ENCODE results near the gene GOLGA2. TPM values are rescaled to one million over a fixed set of nuclear protein-coding genes. Genes with fewer than 3 reads are reported as not detected.

The GOLGA2 gene
- total and polyA plus RNA-seq, 5 donors from 2014 or later = 3.7 to 55.8 (median 4.1) TPM

DNA sequence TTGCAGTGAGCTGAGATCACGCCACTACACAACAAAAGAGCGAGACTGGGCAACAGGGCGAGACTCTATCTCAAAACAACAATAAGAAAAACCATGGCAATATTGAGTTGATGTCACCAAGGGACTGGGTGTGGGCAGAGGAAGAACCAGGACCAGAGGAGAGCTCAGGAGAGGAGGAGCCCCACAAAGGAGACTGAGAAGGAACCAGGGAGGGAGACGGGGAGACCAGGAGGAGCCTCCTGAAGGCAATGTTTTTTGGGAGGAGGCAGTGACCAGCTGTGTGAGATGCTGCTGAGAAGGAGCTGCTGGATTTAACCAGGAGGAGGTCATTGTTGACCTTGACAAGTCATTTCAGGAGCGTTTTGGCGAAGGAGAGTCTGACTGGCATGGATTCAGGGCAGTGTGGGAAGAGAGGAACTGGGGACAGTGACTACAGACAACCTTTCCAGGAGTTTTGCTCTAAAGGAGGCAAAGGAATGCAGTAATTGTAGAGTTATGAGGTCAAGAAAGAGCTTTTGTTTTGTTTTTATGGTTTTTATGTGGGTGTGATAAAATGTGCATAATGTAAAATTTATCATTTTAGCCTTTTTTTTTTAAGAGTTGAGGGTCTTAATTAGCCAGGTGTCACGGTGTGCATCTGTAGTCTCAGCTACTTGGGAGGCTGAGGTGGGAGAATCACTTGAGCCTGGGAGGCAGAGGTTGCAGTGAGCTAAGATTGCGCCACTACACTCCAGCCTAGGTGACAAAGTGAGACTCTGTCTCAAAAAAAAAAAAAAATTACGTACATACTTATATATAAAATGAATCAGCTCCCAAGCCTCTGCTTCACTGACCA, 28.5 kb upstream of the GOLGA2 start:
- H3K4me3 Mint-ChIP-seq = no peak overlapping the region
- H3K27me3 Mint-ChIP-seq = no peaks in the 10 kb centered on the region
- no peak overlapping the region for H3K27ac ChIP-seq (ENCODE audit: insufficient read depth, low read length, poor library complexity, severe bottlenecking)
- no peak for DNase-seq
- H3K4me3 ChIP-seq (ENCODE audit: low read depth, low read length) = no peak overlapping the region
- peaks cover 7% of the 10 kb centered on the region for H3K36me3 Mint-ChIP-seq
- H3K27ac Mint-ChIP-seq = peak overlapping the region; percentile 17 to 40 (median 38)
- no peak for ATAC-seq (ENCODE audit: low read depth in 2 of 2)
- H3K4me1 ChIP-seq (ENCODE audit: control insufficient read depth, insufficient read depth, low read length, poor library complexity, severe bottlenecking) = no peaks in the 10 kb centered on the region
- no peaks in the 10 kb centered on the region for H3K9me3 ChIP-seq (ENCODE audit: control insufficient read depth in 2 of 2, low read length in 2 of 2)
- peaks cover 0 to 2% (median 0%) of the 10 kb centered on the region in 7 donors for H3K9me3 Mint-ChIP-seq
- no peaks in the 10 kb centered on the region for H3K27me3 ChIP-seq (ENCODE audit: control insufficient read depth, insufficient read depth, low read length)
- peaks cover 0 to 4% (median 0%) of the 10 kb centered on the region in 4 donors for H3K4me1 Mint-ChIP-seq
- peaks cover 7% of the 10 kb centered on the region for H3K36me3 ChIP-seq (ENCODE audit: control insufficient read depth, insufficient read depth, low read length)

DNA sequence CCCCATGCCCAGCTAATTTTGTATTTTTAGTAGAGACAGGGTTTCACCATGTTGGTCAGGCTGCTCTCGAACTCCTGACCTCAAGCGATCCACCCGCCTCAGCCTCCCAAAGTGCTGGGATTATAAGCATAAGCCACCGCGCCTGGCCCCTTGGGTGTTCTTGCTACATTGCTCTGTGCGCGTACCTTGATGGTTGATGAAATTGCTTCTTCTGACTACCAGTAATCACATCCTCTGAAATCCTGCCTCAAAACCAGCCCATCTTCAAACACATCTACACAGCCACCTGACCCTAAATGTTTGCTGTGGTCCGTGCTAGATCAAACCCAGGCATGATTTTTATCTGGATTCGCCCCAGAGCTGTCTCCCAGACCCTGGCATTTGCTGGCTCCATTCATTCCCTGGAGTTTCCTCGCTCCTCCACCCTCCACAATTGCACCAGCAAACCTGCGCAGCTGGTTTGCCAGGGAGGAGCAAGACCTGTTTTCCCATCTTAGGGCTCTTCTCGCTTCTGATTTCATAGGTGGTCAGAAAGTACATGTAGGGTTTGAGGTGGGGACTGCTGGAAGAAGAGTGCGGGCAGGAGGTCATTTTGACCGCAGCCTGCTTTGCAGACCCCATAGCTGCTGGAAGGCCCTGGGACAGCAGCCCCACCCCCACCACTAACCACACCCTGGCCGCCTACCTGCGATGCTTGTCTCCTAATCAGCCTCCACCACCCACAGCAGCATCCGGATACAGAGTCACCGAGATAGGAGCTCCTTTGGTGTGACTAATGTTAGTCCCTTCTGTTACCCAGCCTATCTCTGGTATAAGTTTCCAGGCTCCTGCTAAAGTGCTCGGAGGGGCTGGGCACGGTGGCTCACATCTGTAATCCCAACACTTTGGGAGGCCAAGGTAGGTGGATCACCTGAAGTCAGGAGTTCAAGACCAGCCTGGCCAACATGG, 23.0 kb upstream of the GOLGA2 start:
- no peaks in the 10 kb centered on the region for H3K27me3 Mint-ChIP-seq
- peaks cover 0 to 4% (median 1%) of the 10 kb centered on the region in 4 donors for H3K4me1 Mint-ChIP-seq
- Histone ChIP-seq H3K27ac (ENCODE audit: insufficient read depth, low read length, poor library complexity, severe bottlenecking) (no peak overlapping the region), H3K9me3 (ENCODE audit: control insufficient read depth in 2 of 2, low read length in 2 of 2) (no peaks in the 10 kb centered on the region), H3K36me3 (ENCODE audit: control insufficient read depth, insufficient read depth, low read length) (no peaks in the 10 kb centered on the region), H3K4me3 (ENCODE audit: low read depth, low read length) (no peak overlapping the region), H3K27me3 (ENCODE audit: control insufficient read depth, insufficient read depth, low read length) (no peaks in the 10 kb centered on the region), H3K4me1 (ENCODE audit: control insufficient read depth, insufficient read depth, low read length, poor library complexity, severe bottlenecking) (no peaks in the 10 kb centered on the region)
- peaks cover 4% of the 10 kb centered on the region for H3K36me3 Mint-ChIP-seq
- no peak overlapping the region for H3K4me3 Mint-ChIP-seq
- DNase-seq (no peak), ATAC-seq (ENCODE audit: low read depth in 2 of 2) (no peak)
- no peaks in the 10 kb centered on the region for H3K9me3 Mint-ChIP-seq
- no peak overlapping the region for H3K27ac Mint-ChIP-seq

DNA sequence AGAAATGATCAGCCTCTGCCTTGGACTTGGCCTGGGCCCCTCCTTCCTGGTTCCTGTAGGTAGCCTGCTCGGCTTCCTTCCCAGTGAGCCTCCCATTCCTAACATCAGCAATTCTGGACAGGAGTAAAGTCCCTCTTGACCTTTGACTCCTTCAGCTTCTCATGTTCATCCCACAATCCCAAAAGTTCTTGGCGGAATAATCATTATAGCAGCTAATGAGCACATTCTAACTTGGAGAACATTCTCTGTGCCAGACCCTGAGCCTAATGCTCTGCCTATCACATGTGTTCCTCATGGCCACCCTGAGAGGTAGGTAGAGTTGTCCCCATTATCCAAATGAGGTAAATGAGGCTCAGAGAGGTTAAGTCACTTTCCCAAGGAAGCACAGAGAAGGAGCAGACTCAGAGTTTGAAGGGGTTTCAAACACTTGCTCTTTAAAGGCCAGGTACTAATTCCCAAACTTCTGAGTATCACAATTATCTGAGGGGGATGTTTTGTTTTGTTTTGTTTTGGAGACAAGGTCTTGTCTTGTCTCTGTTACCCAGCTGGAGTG, 21.5 kb upstream of the GOLGA2 start:
- H3K4me1 ChIP-seq (ENCODE audit: control insufficient read depth, insufficient read depth, low read length, poor library complexity, severe bottlenecking) = no peaks in the 10 kb centered on the region
- Mint-ChIP-seq H3K9me3 (no peaks in the 10 kb centered on the region), H3K27ac (peak overlapping the region in 1 of 3 donors; percentile 23), H3K36me3 (peaks cover 4% of the 10 kb centered on the region), H3K4me3 (no peak overlapping the region), H3K27me3 (no peaks in the 10 kb centered on the region), H3K4me1 (peaks cover 0 to 4% (median 1%) of the 10 kb centered on the region in 4 donors)
- H3K9me3 ChIP-seq (ENCODE audit: control insufficient read depth in 2 of 2, low read length in 2 of 2) = no peaks in the 10 kb centered on the region
- DNase-seq = no peak
- no peak overlapping the region for H3K27ac ChIP-seq (ENCODE audit: insufficient read depth, low read length, poor library complexity, severe bottlenecking)
- no peaks in the 10 kb centered on the region for H3K36me3 ChIP-seq (ENCODE audit: control insufficient read depth, insufficient read depth, low read length)
- no peaks in the 10 kb centered on the region for H3K27me3 ChIP-seq (ENCODE audit: control insufficient read depth, insufficient read depth, low read length)
- ATAC-seq (ENCODE audit: low read depth in 2 of 2) = no peak
- H3K4me3 ChIP-seq (ENCODE audit: low read depth, low read length) = no peak overlapping the region

DNA sequence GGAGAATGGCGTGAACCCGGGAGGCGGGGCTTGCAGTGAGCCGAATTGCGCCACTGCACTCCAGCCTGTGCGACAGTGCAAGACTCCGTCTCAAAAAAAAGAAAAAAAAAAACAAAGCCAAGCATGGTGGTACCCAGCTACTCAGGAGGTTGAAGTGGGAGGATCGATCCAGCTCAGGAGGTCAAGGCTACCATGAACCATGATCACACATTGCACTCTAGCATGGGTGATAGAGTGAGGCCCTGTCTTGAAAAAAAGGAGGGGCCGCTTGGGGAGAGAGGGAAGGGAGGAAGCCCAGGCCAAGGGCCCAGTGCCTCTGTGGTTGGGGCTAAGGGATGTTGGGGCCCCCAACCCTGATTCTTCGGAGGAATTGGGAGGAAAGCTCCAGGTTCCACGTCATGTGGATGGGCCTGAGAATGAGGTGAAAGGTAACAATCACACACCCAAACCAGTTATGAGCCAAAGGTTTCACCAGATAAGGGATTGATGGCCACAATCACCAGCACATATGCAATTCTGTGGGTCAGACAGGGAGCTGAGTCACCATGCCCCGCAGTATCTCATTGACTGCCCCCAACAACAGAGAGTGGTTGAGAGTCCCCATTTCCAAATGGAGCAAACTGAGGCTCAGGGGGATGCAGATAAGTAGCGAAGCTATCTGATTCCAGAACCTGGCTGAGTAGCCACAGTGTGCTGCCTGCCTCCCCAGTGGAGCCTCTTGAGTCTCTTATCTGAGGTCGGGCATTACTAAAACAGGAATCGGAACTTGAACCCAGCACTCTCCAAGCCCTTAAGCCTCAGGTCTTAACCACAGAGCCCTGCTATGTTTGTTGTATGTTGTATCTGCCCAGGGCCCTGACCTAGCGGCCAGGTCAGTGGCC, 20.8 kb upstream of the GOLGA2 start:
- Mint-ChIP-seq H3K27me3 (no peaks in the 10 kb centered on the region), H3K27ac (no peak overlapping the region), H3K36me3 (peaks cover 4% of the 10 kb centered on the region), H3K9me3 (no peaks in the 10 kb centered on the region), H3K4me1 (peaks cover 0 to 4% (median 1%) of the 10 kb centered on the region in 4 donors), H3K4me3 (peak overlapping the region in 1 of 4 donors; percentile 21)
- no peak overlapping the region for H3K27ac ChIP-seq (ENCODE audit: insufficient read depth, low read length, poor library complexity, severe bottlenecking)
- no peaks in the 10 kb centered on the region for H3K27me3 ChIP-seq (ENCODE audit: control insufficient read depth, insufficient read depth, low read length)
- no peaks in the 10 kb centered on the region for H3K36me3 ChIP-seq (ENCODE audit: control insufficient read depth, insufficient read depth, low read length)
- DNase-seq = no peak
- H3K4me3 ChIP-seq (ENCODE audit: low read depth, low read length) = no peak overlapping the region
- H3K4me1 ChIP-seq (ENCODE audit: control insufficient read depth, insufficient read depth, low read length, poor library complexity, severe bottlenecking) = no peaks in the 10 kb centered on the region
- ATAC-seq (ENCODE audit: low read depth in 2 of 2) = no peak
- no peaks in the 10 kb centered on the region for H3K9me3 ChIP-seq (ENCODE audit: control insufficient read depth in 2 of 2, low read length in 2 of 2)

DNA sequence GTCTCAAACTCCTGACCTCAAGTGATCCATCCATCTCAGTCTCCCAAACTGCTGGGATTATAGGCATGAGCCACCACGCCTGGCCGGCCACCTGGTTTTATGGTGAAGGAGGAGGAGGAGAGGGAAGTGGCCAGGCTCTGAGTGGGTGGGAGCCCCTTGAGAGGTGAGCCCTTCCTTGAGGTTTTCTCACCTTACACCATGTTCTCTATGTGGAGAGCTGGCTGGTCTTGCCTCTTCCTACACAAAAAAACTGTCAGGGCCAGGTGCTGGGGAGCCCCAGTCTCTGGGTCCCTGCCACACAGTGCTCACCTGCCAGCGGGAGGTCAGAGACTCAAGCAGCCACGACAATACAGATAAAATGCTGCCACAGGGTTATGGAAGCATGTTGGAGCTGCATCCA, 18.3 kb upstream of the GOLGA2 start:
- no peak overlapping the region for H3K27ac ChIP-seq (ENCODE audit: insufficient read depth, low read length, poor library complexity, severe bottlenecking)
- Mint-ChIP-seq H3K4me1 (peaks cover 0 to 4% (median 1%) of the 10 kb centered on the region in 4 donors), H3K4me3 (no peak overlapping the region), H3K27me3 (no peaks in the 10 kb centered on the region), H3K36me3 (peaks cover 4% of the 10 kb centered on the region), H3K9me3 (no peaks in the 10 kb centered on the region), H3K27ac (peak overlapping the region in 1 of 3 donors; percentile 59)
- no peaks in the 10 kb centered on the region for H3K27me3 ChIP-seq (ENCODE audit: control insufficient read depth, insufficient read depth, low read length)
- DNase-seq = no peak
- no peaks in the 10 kb centered on the region for H3K36me3 ChIP-seq (ENCODE audit: control insufficient read depth, insufficient read depth, low read length)
- H3K9me3 ChIP-seq (ENCODE audit: control insufficient read depth in 2 of 2, low read length in 2 of 2) = no peaks in the 10 kb centered on the region
- H3K4me1 ChIP-seq (ENCODE audit: control insufficient read depth, insufficient read depth, low read length, poor library complexity, severe bottlenecking) = no peaks in the 10 kb centered on the region
- H3K4me3 ChIP-seq (ENCODE audit: low read depth, low read length) = no peak overlapping the region
- no peak for ATAC-seq (ENCODE audit: low read depth in 2 of 2)

- Mint-ChIP-seq H3K4me3 (no peak overlapping the region), H3K27ac (no peak overlapping the region), H3K27me3 (no peaks in the 10 kb centered on the region), H3K36me3 (peaks cover 9% of the 10 kb centered on the region), H3K9me3 (no peaks in the 10 kb centered on the region), H3K4me1 (peaks cover 0 to 4% (median 1%) of the 10 kb centered on the region in 4 donors)
- Histone ChIP-seq H3K4me3 (ENCODE audit: low read depth, low read length) (no peak overlapping the region), H3K4me1 (ENCODE audit: control insufficient read depth, insufficient read depth, low read length, poor library complexity, severe bottlenecking) (no peaks in the 10 kb centered on the region), H3K9me3 (ENCODE audit: control insufficient read depth in 2 of 2, low read length in 2 of 2) (no peaks in the 10 kb centered on the region), H3K36me3 (ENCODE audit: control insufficient read depth, insufficient read depth, low read length) (peaks cover 4% of the 10 kb centered on the region), H3K27ac (ENCODE audit: insufficient read depth, low read length, poor library complexity, severe bottlenecking) (no peak overlapping the region), H3K27me3 (ENCODE audit: control insufficient read depth, insufficient read depth, low read length) (no peaks in the 10 kb centered on the region)
- DNase-seq = no peak
- ATAC-seq (ENCODE audit: low read depth in 2 of 2) = no peak
These were observed 17.3 kb upstream of the GOLGA2 start for GRCh38 chr9:128293091-128293490.

- Histone ChIP-seq H3K4me3 (ENCODE audit: low read depth, low read length) (no peak overlapping the region), H3K27me3 (ENCODE audit: control insufficient read depth, insufficient read depth, low read length) (no peaks in the 10 kb centered on the region), H3K4me1 (ENCODE audit: control insufficient read depth, insufficient read depth, low read length, poor library complexity, severe bottlenecking) (no peaks in the 10 kb centered on the region), H3K36me3 (ENCODE audit: control insufficient read depth, insufficient read depth, low read length) (peaks cover 7% of the 10 kb centered on the region), H3K27ac (ENCODE audit: insufficient read depth, low read length, poor library complexity, severe bottlenecking) (no peak overlapping the region), H3K9me3 (ENCODE audit: control insufficient read depth in 2 of 2, low read length in 2 of 2) (no peaks in the 10 kb centered on the region)
- ATAC-seq (ENCODE audit: low read depth in 2 of 2) = no peak
- H3K4me3 Mint-ChIP-seq = no peak overlapping the region
- H3K9me3 Mint-ChIP-seq = no peaks in the 10 kb centered on the region
- H3K27ac Mint-ChIP-seq = no peak overlapping the region
- H3K27me3 Mint-ChIP-seq = no peaks in the 10 kb centered on the region
- DNase-seq = no peak
- peaks cover 0 to 4% (median 1%) of the 10 kb centered on the region in 4 donors for H3K4me1 Mint-ChIP-seq
- H3K36me3 Mint-ChIP-seq = peaks cover 13% of the 10 kb centered on the region
These were observed 16.2 kb upstream of the GOLGA2 start for GRCh38 chr9:128292009-128292408.
